Astrocyte of the spinal cord (primary cell): Measurements from ENCODE around the gene KRT77.

Source experiments
- DNase-seq: peaks from one replicate; pipeline ENCODE4 v3.0.0; 2011; ENCODE audit warnings: low read depth, low spot score
- H3K4me3 ChIP-seq: 2 replicates; pipeline ENCODE4 v1.5.1; 2011; ENCODE audit warnings: low read depth, mild to moderate bottlenecking, low read length, moderate library complexity
- CTCF ChIP-seq: IDR thresholded peaks from 2 replicates; pipeline ENCODE4 v1.5.1; 2012; ENCODE audit warnings: low read depth, mild to moderate bottlenecking, low read length, inconsistent platforms
- in situ Hi-C: cut with HindIII; loops from 2 replicates; pipeline ENCODE4 v1.10.0; 2017; ENCODE audit warnings: low sequenced_read_pairs

KRT77 gene

GRCh38 chr12:52659395-52659794, 43.9 kb downstream of the KRT77 start:
- no peak overlapping the region for H3K4me3 ChIP-seq
- TF ChIP-seq CTCF: no peak
- in situ Hi-C loops: no loop called here
- no peak for DNase-seq

GRCh38 chr12:52658196-52658595, 45.1 kb downstream of the KRT77 start:
- no peak for TF ChIP-seq CTCF
- no peak overlapping the region for H3K4me3 ChIP-seq
- no peak for DNase-seq
- in situ Hi-C loops: no loop called here

- TF ChIP-seq CTCF: no peak
- no peak for DNase-seq
- in situ Hi-C loops: no loop called here
- H3K4me3 ChIP-seq: no peak overlapping the region
Observed at GRCh38 chr12:52657250-52657902, 45.9 kb downstream of the KRT77 start.

GRCh38 chr12:52656616-52657015, 46.7 kb downstream of the KRT77 start:
- H3K4me3 ChIP-seq: no peak overlapping the region

GRCh38 chr12:52655720-52656124, 47.6 kb downstream of the KRT77 start:
- TF ChIP-seq CTCF: no peak
- in situ Hi-C loops: no loop called here
- no peak for DNase-seq
- H3K4me3 ChIP-seq: no peak overlapping the region

More at GRCh38 chr12:52656616-52657015, 46.7 kb downstream of the KRT77 start:
- DNase-seq: no peak
- no peak for TF ChIP-seq CTCF
- in situ Hi-C loops: no loop called here

GRCh38 chr12:52655251-52655650, 48.1 kb downstream of the KRT77 start:
- no peak overlapping the region for H3K4me3 ChIP-seq
- DNase-seq: no peak
- no peak for TF ChIP-seq CTCF
- in situ Hi-C loops: no loop called here
